GM11168 (cell line): ENCODE data around the gene WFS1.

Experiments used
- in situ Hi-C: fragments of 300-500 bp; cut with MboI; formaldehyde crosslinking; loops from one replicate; pipeline ENCODE4 v1.12.0; 2022; ENCODE audit warnings: low sequenced_read_pairs; ENCODE audit not compliant: unreplicated experiment

Gene WFS1

GRCh38 chr4:6258026-6258360 is 11.7 kb upstream of the WFS1 start:
- in situ Hi-C loops, result no loop called here

- in situ Hi-C loops, result no loop called here
Observed at GRCh38 chr4:6258741-6259140, 10.9 kb upstream of the WFS1 start.

- in situ Hi-C loops, result loop anchor here (5.0 kb wide), 1 partner anchor 67 kb away; no protein-coding TSS in a partner anchor
Observed at GRCh38 chr4:6259886-6260285, 9.8 kb upstream of the WFS1 start.

- in situ Hi-C loops, result loop anchor here (5.0 kb wide), 1 partner anchor 65 kb away; no protein-coding TSS in a partner anchor
Observed at GRCh38 chr4:6262176-6262575, 7.5 kb upstream of the WFS1 start.

- in situ Hi-C loops, result loop anchor here (5.0 kb wide), 1 partner anchor 64 kb away; no protein-coding TSS in a partner anchor
Observed at GRCh38 chr4:6262847-6263487, 6.7 kb upstream of the WFS1 start.

GRCh38 chr4:6263526-6264224 is 6.0 kb upstream of the WFS1 start:
- in situ Hi-C loops, result loop anchor here (5.0 kb wide), 1 partner anchor 64 kb away; no protein-coding TSS in a partner anchor

GRCh38 chr4:6264225-6264540 is 5.5 kb upstream of the WFS1 start:
- in situ Hi-C loops, result loop anchor here (5.0 kb wide), 1 partner anchor 63 kb away; no protein-coding TSS in a partner anchor

- in situ Hi-C loops, result no loop called here
Observed at GRCh38 chr4:6265546-6265945, 4.1 kb upstream of the WFS1 start.

GRCh38 chr4:6267573-6267972 is 2.1 kb upstream of the WFS1 start:
- in situ Hi-C loops, result no loop called here

- in situ Hi-C loops, result no loop called here
Observed at GRCh38 chr4:6268650-6269615, 717 bp upstream of the WFS1 start.

GRCh38 chr4:6270636-6271121 is 1.0 kb downstream of the WFS1 start:
- in situ Hi-C loops, result no loop called here

- in situ Hi-C loops, result no loop called here
Observed at GRCh38 chr4:6271206-6271605, 1.6 kb downstream of the WFS1 start.

- in situ Hi-C loops, result no loop called here
Observed at GRCh38 chr4:6271701-6272465, 2.2 kb downstream of the WFS1 start.

GRCh38 chr4:6272863-6273660 is 3.4 kb downstream of the WFS1 start:
- in situ Hi-C loops, result no loop called here

- in situ Hi-C loops, result no loop called here
Observed at GRCh38 chr4:6273661-6273990, 4.0 kb downstream of the WFS1 start.

- in situ Hi-C loops, result no loop called here
Observed at GRCh38 chr4:6275351-6275750, 5.7 kb downstream of the WFS1 start.

- in situ Hi-C loops, result no loop called here
Observed at GRCh38 chr4:6275898-6276806, 6.5 kb downstream of the WFS1 start.

- in situ Hi-C loops, result no loop called here
Observed at GRCh38 chr4:6277139-6277802, 7.6 kb downstream of the WFS1 start.
